Astrocyte (in vitro differentiated cells and primary cell): Measurements from ENCODE around the gene PALLD.

Source experiments
- CTCF ChIP-seq: IDR thresholded peaks from 2 replicates; pipeline ENCODE4 v1.5.1; 2011; ENCODE audit warnings: low read depth, mild to moderate bottlenecking, inconsistent platforms, low read length, moderate library complexity; ENCODE audit not compliant: insufficient read depth
- EZH2 ChIP-seq: IDR thresholded peaks from 2 replicates; pipeline ENCODE4 v1.6.1; 2012; ENCODE audit warnings: mild to moderate bottlenecking, low read length, inconsistent platforms; ENCODE audit not compliant: insufficient read depth

GRCh38 chr4:168722391-168722790 is 225.5 kb downstream of the PALLD start:
- TF ChIP-seq CTCF: no peak
- TF ChIP-seq EZH2: no peak
